Measurements from ENCODE around the gene CYP4V2.

CYP4V2 gene

DNA sequence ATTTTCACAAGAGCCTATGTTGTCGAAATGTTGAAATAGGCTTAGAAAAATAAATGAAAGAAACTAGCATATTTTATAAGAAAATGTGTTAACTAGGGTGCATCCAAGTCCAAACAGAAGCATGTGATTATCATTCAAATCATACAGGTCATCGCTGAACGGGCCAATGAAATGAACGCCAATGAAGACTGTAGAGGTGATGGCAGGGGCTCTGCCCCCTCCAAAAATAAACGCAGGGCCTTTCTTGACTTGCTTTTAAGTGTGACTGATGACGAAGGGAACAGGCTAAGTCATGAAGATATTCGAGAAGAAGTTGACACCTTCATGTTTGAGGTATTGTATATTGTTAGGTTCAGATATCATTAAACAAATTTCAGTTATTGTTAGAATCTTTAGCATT lies 9.6 kb downstream of the CYP4V2 start:
- Histone ChIP-seq H3K4me1 (ENCODE audit: insufficient read depth, low read length) (no peaks in the 10 kb centered on the region), H3K9ac (ENCODE audit: low read depth, low read length) (no peak overlapping the region), H3K9me3 (ENCODE audit: control insufficient read depth, insufficient read depth, low read length) (no peaks in the 10 kb centered on the region), H3K36me3 (ENCODE audit: insufficient read depth, low read length) (no peaks in the 10 kb centered on the region)

- Histone ChIP-seq H3K36me3 (ENCODE audit: insufficient read depth, low read length) (no peaks in the 10 kb centered on the region), H3K9me3 (ENCODE audit: control insufficient read depth, insufficient read depth, low read length) (no peaks in the 10 kb centered on the region), H3K4me1 (ENCODE audit: insufficient read depth, low read length) (no peaks in the 10 kb centered on the region), H3K9ac (ENCODE audit: low read depth, low read length) (no peak overlapping the region)
Observed at GRCh38 chr4:186201535-186202230, 10.3 kb downstream of the CYP4V2 start.

- Histone ChIP-seq H3K4me1 (ENCODE audit: insufficient read depth, low read length) (no peaks in the 10 kb centered on the region), H3K36me3 (ENCODE audit: insufficient read depth, low read length) (no peaks in the 10 kb centered on the region), H3K9ac (ENCODE audit: low read depth, low read length) (no peak overlapping the region), H3K9me3 (ENCODE audit: control insufficient read depth, insufficient read depth, low read length) (no peaks in the 10 kb centered on the region)
Observed at GRCh38 chr4:186202490-186203140, 11.2 kb downstream of the CYP4V2 start.

DNA sequence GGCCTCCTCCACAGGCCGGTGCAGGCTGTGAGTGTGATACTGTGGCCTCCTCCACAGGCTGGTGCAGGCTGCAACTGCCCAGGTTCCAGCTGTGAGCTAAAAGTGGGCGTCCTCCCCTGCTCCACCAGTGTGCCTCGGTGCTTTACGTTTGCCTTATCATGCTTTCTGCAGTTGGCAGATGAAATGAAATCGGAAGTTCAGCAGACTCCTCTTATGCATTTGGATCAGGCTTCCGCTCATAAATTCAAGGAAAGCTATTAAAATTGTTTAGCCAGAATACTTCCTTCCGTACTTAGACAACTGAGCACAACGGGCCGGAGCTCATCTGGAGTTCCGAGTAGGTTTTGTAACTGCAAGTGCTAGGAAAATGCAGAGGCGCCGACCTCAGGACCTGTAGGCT lies 12.0 kb downstream of the CYP4V2 start:
- H3K9ac ChIP-seq (ENCODE audit: low read depth, low read length), result no peak overlapping the region
- no peaks in the 10 kb centered on the region for H3K4me1 ChIP-seq (ENCODE audit: insufficient read depth, low read length)
- H3K36me3 ChIP-seq (ENCODE audit: insufficient read depth, low read length), result no peaks in the 10 kb centered on the region

GRCh38 chr4:186204103-186204559 lies 12.8 kb downstream of the CYP4V2 start:
- H3K4me1 ChIP-seq (ENCODE audit: insufficient read depth, low read length), result no peaks in the 10 kb centered on the region
- no peaks in the 10 kb centered on the region for H3K36me3 ChIP-seq (ENCODE audit: insufficient read depth, low read length)
- H3K9ac ChIP-seq (ENCODE audit: low read depth, low read length), result peak overlapping the region; percentile 52; the same call in 1 of the 2 replicates
- H3K9me3 ChIP-seq (ENCODE audit: control insufficient read depth, insufficient read depth, low read length), result peaks cover 3% of the 10 kb centered on the region; the same call in 1 of the 2 replicates

More for the DNA sequence above, 12.0 kb downstream of the CYP4V2 start:
- no peaks in the 10 kb centered on the region for H3K9me3 ChIP-seq (ENCODE audit: control insufficient read depth, insufficient read depth, low read length)

DNA sequence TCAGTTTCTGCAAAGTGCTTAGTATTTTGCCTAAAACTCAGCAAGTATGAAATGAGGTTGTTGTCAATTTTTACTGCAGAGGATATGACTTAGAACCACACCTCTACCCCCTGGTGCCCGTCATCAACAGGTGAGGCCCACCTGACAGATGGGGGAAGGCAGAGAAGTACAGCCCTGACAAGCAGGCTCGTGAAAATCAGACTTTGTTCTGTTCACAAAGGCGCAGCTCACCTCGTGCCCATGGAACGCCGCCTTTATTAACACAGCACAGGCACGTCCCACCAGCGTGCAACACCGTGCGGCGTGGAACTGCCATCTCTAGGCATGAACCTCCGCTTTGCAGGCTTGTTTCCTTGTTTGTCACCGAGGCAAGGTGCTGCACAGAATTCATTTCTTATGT lies 13.3 kb downstream of the CYP4V2 start:
- Histone ChIP-seq H3K9ac (ENCODE audit: low read depth, low read length) (peak overlapping the region; percentile 52; the same call in 1 of the 2 replicates), H3K4me1 (ENCODE audit: insufficient read depth, low read length) (no peaks in the 10 kb centered on the region), H3K36me3 (ENCODE audit: insufficient read depth, low read length) (peaks cover 4% of the 10 kb centered on the region; the same call in 1 of the 2 replicates), H3K9me3 (ENCODE audit: control insufficient read depth, insufficient read depth, low read length) (peaks cover 3% of the 10 kb centered on the region; the same call in 1 of the 2 replicates)

DNA sequence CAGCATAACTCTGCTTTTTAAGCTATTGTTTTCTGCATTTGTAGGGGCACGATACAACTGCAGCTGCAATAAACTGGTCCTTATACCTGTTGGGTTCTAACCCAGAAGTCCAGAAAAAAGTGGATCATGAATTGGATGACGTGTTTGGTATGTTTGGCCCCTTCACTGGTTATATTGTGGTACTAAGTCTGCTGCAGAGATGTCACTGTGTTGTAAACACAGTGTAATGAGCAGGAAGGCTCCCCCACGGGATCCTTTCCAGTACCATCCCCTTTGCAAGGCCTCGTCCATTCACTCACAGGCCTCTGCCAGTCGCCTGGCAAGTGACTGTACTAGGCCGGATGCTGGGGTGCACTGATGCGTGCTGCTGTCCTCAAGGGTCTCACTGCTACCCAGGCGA lies 13.8 kb downstream of the CYP4V2 start:
- no peak overlapping the region; the same call in 1 of the 2 replicates for H3K9ac ChIP-seq (ENCODE audit: low read depth, low read length)
- H3K9me3 ChIP-seq (ENCODE audit: control insufficient read depth, insufficient read depth, low read length), result peaks cover 3% of the 10 kb centered on the region; the same call in 1 of the 2 replicates
- H3K4me1 ChIP-seq (ENCODE audit: insufficient read depth, low read length), result no peaks in the 10 kb centered on the region
- H3K36me3 ChIP-seq (ENCODE audit: insufficient read depth, low read length), result peaks cover 4% of the 10 kb centered on the region; the same call in 1 of the 2 replicates

- Histone ChIP-seq H3K9ac (ENCODE audit: low read depth, low read length) (no peak overlapping the region), H3K36me3 (ENCODE audit: insufficient read depth, low read length) (no peaks in the 10 kb centered on the region), H3K9me3 (ENCODE audit: control insufficient read depth, insufficient read depth, low read length) (no peaks in the 10 kb centered on the region), H3K4me1 (ENCODE audit: insufficient read depth, low read length) (no peaks in the 10 kb centered on the region)
Observed at GRCh38 chr4:186216465-186217024, 25.2 kb downstream of the CYP4V2 start.

DNA sequence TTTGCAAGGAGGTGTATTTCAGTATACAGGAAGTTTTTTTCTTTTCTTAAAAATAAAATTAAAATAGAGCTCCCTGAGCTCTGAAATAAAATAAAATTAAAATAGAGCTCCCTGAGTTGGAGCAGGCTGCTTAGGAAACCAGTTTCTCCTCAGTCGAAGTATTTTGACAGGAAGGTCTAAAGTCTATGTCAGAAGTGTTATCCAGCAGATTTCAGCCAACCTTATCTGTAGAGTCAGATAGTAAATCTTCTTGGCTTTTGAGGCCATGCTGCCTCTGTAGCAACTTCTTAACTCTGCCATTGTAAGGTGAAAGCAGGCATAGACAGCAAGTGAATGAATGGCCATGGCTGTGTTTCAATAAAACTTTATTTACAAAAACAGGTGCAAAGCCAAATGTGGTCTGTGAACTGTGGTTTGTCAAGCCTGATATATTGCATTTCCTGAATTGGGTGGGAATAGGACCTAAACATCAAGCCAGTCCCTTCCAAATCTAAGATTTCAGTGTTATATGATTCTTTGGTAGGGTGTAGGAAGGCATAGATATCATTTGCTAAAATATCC lies 26.4 kb downstream of the CYP4V2 start:
- Histone ChIP-seq H3K9ac (ENCODE audit: low read depth, low read length) (no peak overlapping the region), H3K36me3 (ENCODE audit: insufficient read depth, low read length) (no peaks in the 10 kb centered on the region), H3K9me3 (ENCODE audit: control insufficient read depth, insufficient read depth, low read length) (no peaks in the 10 kb centered on the region), H3K4me1 (ENCODE audit: insufficient read depth, low read length) (no peaks in the 10 kb centered on the region)

- Histone ChIP-seq H3K36me3 (ENCODE audit: insufficient read depth, low read length) (no peaks in the 10 kb centered on the region), H3K9me3 (ENCODE audit: control insufficient read depth, insufficient read depth, low read length) (peaks cover 11% of the 10 kb centered on the region), H3K9ac (ENCODE audit: low read depth, low read length) (no peak overlapping the region), H3K4me1 (ENCODE audit: insufficient read depth, low read length) (no peaks in the 10 kb centered on the region; the same call in 1 of the 2 replicates)
Observed at GRCh38 chr4:186221624-186222023, 30.3 kb downstream of the CYP4V2 start.

DNA sequence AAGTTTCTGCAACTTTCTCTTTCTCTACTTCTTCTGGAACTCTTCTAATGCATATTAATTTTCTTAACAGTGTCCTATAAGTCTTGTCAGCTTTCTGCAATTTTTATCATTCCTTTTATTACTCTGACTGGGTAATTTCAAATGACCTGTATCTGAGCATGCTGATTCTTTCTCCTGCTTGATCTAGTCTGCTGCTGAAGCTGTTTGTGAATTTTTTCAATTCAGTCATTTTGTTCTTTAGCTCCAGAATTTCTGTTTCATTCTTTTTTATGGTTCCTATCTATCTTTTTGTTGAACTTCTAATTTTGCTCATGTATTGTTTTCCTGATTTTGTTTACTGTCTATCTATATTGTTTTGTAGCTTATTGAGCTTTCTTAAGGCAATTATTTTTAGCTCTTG lies 34.5 kb downstream of the CYP4V2 start:
- H3K9me3 ChIP-seq (ENCODE audit: control insufficient read depth, insufficient read depth, low read length), result peaks cover 11% of the 10 kb centered on the region
- H3K36me3 ChIP-seq (ENCODE audit: insufficient read depth, low read length), result no peaks in the 10 kb centered on the region
- H3K4me1 ChIP-seq (ENCODE audit: insufficient read depth, low read length), result no peaks in the 10 kb centered on the region; the same call in 1 of the 2 replicates
- H3K9ac ChIP-seq (ENCODE audit: low read depth, low read length), result no peak overlapping the region

- Histone ChIP-seq H3K36me3 (ENCODE audit: insufficient read depth, low read length) (no peaks in the 10 kb centered on the region), H3K9me3 (ENCODE audit: control insufficient read depth, insufficient read depth, low read length) (peaks cover 11% of the 10 kb centered on the region), H3K4me1 (ENCODE audit: insufficient read depth, low read length) (no peaks in the 10 kb centered on the region; the same call in 1 of the 2 replicates), H3K9ac (ENCODE audit: low read depth, low read length) (no peak overlapping the region)
Observed at GRCh38 chr4:186226521-186227189, 35.3 kb downstream of the CYP4V2 start.

DNA sequence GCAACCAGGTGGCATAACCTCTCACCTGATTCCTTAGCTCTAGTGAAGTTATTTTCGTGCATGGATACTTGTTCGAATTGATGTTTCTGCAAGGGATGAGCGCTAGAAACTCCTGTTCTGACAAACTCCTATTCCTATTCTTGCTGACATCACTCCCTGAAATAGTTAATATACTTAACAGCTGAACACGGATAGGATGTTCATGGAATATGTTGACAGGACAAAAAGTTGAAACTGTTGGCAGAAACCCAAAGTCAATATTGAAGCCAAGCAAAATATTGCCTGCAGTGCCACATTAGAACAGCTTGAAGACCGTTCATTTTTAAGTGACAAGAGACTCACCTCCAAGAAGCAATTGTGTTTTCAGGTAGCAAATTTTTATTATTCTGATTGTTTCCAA lies 35.9 kb downstream of the CYP4V2 start, which contains the start of gene KLKB1:
Gene KLKB1, plus strand, starts transcription at position 287 of the 400 bp plus-strand sequence. CDS start 689 bp downstream, outside the sequence.
- no peaks in the 10 kb centered on the region; the same call in 1 of the 2 replicates for H3K4me1 ChIP-seq (ENCODE audit: insufficient read depth, low read length)
- no peaks in the 10 kb centered on the region for H3K36me3 ChIP-seq (ENCODE audit: insufficient read depth, low read length)
- H3K9me3 ChIP-seq (ENCODE audit: control insufficient read depth, insufficient read depth, low read length), result peaks cover 11% of the 10 kb centered on the region
- no peak within 1 kb of the TSS for H3K9ac ChIP-seq (ENCODE audit: low read depth, low read length)

All from ES-I3 (cell line).